Measurements from ENCODE around the gene DIP2B.

DIP2B gene

DNA sequence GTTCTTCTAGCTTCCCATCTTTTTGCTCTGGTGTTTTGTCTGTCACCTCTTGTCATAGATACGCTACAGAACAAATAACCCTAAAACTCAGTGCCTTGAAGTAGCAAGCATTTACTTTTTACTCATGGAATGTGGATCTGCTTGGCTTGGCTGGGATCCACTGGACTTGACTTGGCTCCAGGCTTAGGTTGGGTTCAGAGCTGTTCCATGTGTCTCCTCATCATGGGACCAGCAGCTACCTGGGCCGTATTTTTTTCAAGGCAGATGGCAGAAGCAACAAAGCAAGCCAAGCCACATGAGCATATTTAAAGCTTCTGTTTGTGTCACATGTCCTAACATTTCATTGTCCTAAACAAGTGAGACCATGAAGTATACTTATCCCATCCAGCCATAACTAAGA, 210.4 kb downstream of the DIP2B start:
- H3K27ac ChIP-seq (ENCODE audit: low read depth, low read length) = no peak overlapping the region
- peaks cover 61% of the 10 kb centered on the region for H3K36me3 ChIP-seq (ENCODE audit: insufficient read depth, low read length)
- no peak overlapping the region for H3K9ac ChIP-seq (ENCODE audit: low read depth, low read length)
- 93% methylated on average over 2 of the region's 2 CpGs for WGBS
- no peaks in the 10 kb centered on the region for H3K4me1 ChIP-seq (ENCODE audit: insufficient read depth, low read length)
- H3K9me3 ChIP-seq (ENCODE audit: insufficient read depth, low read depth, low read length) = no peaks in the 10 kb centered on the region
- no peak overlapping the region for H3K4me3 ChIP-seq (ENCODE audit: low read length)
- no peaks in the 10 kb centered on the region for H3K27me3 ChIP-seq (ENCODE audit: insufficient read depth, low read length)

DNA sequence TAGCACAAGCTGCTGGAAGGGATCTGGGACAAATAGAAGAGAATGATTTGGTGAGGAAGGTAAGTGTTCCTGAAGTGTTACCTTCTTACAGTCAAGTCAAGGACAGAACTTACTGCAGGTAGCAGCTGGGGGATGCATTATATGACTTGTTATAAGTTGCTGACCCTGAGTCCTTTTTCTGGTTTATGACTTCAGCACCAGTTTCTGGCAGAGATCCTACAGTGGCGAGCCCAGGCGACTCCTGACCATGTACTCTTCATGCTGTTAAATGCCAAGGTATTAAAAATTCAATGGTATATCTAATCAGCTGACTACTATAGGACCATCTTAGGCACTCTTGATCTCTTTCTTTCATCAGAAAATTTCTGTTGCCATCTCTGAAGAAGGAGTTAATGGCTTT, 214.0 kb downstream of the DIP2B start:
- no peaks in the 10 kb centered on the region for H3K9me3 ChIP-seq (ENCODE audit: insufficient read depth, low read depth, low read length)
- peaks cover 73% of the 10 kb centered on the region for H3K36me3 ChIP-seq (ENCODE audit: insufficient read depth, low read length)
- 100% methylated on average over 2 of the region's 2 CpGs for WGBS

DNA sequence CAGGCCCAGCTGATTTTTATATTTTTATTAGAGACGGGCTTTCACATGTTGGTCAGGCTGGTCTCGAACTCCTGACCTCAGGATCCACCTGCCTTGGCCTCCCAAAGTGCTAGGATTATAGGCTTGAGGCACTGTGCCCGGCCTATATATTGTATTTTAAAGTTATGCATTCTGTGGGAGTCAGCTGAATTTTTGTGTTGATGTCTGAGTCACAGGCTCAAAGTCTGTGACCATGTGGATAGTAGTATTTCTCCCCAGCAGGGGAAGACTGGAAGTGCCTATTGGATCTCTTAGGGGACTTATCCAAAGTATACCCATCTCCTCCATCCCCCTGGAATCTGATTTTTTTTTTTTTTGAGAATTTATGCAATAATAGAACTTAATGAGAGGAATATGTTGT, 215.3 kb downstream of the DIP2B start:
- Histone ChIP-seq H3K9me3 (ENCODE audit: insufficient read depth, low read depth, low read length) (no peaks in the 10 kb centered on the region), H3K9ac (ENCODE audit: low read depth, low read length) (no peak overlapping the region), H3K27ac (ENCODE audit: low read depth, low read length) (no peak overlapping the region), H3K36me3 (ENCODE audit: insufficient read depth, low read length) (peaks cover 73% of the 10 kb centered on the region), H3K4me3 (ENCODE audit: low read length) (no peak overlapping the region), H3K27me3 (ENCODE audit: insufficient read depth, low read length) (no peaks in the 10 kb centered on the region), H3K4me1 (ENCODE audit: insufficient read depth, low read length) (no peaks in the 10 kb centered on the region)
- WGBS = 98% methylated on average over 3 of the region's 3 CpGs

More for the DNA sequence above, 214.0 kb downstream of the DIP2B start:
- Histone ChIP-seq H3K4me3 (ENCODE audit: low read length) (no peak overlapping the region), H3K27me3 (ENCODE audit: insufficient read depth, low read length) (no peaks in the 10 kb centered on the region), H3K9ac (ENCODE audit: low read depth, low read length) (no peak overlapping the region), H3K27ac (ENCODE audit: low read depth, low read length) (no peak overlapping the region), H3K4me1 (ENCODE audit: insufficient read depth, low read length) (no peaks in the 10 kb centered on the region)

DNA sequence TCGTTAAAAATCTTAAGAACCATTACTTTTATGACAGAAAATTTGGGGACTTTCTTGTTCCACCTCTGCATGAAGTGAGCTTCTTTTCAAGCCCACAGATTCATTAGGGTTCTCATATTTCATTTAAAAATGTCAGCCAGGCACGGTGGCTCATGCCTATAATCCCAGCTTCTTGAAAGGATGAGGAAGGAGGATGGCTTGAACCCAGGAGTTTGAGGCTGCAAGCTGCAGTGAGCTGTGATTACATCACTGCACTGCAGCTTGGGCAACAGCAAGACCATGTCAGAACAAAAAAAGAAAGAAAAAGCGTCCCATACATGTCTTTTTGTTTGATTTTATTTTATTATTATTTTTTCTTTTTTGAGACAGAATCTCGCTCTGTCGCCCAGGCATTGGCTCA, 215.7 kb downstream of the DIP2B start:
- peaks cover 73% of the 10 kb centered on the region for H3K36me3 ChIP-seq (ENCODE audit: insufficient read depth, low read length)

DNA sequence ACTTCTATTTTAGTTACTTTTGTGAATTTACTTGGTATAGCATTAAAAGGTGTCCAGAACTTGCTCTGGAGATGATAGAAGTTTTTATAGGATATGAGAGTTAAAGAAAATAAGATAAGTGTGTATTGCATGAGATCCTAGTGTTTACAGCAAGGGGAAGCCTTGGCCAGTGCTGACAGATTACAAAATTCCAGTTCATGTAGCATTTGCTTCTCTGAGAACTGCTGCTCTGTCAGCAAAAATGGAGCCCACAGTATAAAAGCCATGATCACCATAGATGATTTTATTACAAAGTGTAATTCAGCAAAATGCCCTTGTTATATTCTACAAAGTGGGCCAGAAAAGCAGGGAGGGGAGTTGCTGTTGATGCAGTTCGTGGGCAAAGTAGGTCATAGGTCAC, 219.1 kb downstream of the DIP2B start:
- H3K9me3 ChIP-seq (ENCODE audit: insufficient read depth, low read depth, low read length) = no peaks in the 10 kb centered on the region
- H3K36me3 ChIP-seq (ENCODE audit: insufficient read depth, low read length) = peaks cover 88% of the 10 kb centered on the region
- 88% methylated on average over 1 of the region's 1 CpG for WGBS
- no peak overlapping the region for H3K9ac ChIP-seq (ENCODE audit: low read depth, low read length)
- no peaks in the 10 kb centered on the region for H3K4me1 ChIP-seq (ENCODE audit: insufficient read depth, low read length)
- H3K27me3 ChIP-seq (ENCODE audit: insufficient read depth, low read length) = no peaks in the 10 kb centered on the region
- no peak overlapping the region for H3K27ac ChIP-seq (ENCODE audit: low read depth, low read length)
- no peak overlapping the region for H3K4me3 ChIP-seq (ENCODE audit: low read length)

More for the DNA sequence above, 215.7 kb downstream of the DIP2B start:
- no peaks in the 10 kb centered on the region for H3K4me1 ChIP-seq (ENCODE audit: insufficient read depth, low read length)
- H3K27me3 ChIP-seq (ENCODE audit: insufficient read depth, low read length) = no peaks in the 10 kb centered on the region
- no peak overlapping the region for H3K4me3 ChIP-seq (ENCODE audit: low read length)
- no peaks in the 10 kb centered on the region for H3K9me3 ChIP-seq (ENCODE audit: insufficient read depth, low read depth, low read length)
- WGBS = 96% methylated on average over 4 of the region's 5 CpGs
- H3K27ac ChIP-seq (ENCODE audit: low read depth, low read length) = no peak overlapping the region
- no peak overlapping the region for H3K9ac ChIP-seq (ENCODE audit: low read depth, low read length)

DNA sequence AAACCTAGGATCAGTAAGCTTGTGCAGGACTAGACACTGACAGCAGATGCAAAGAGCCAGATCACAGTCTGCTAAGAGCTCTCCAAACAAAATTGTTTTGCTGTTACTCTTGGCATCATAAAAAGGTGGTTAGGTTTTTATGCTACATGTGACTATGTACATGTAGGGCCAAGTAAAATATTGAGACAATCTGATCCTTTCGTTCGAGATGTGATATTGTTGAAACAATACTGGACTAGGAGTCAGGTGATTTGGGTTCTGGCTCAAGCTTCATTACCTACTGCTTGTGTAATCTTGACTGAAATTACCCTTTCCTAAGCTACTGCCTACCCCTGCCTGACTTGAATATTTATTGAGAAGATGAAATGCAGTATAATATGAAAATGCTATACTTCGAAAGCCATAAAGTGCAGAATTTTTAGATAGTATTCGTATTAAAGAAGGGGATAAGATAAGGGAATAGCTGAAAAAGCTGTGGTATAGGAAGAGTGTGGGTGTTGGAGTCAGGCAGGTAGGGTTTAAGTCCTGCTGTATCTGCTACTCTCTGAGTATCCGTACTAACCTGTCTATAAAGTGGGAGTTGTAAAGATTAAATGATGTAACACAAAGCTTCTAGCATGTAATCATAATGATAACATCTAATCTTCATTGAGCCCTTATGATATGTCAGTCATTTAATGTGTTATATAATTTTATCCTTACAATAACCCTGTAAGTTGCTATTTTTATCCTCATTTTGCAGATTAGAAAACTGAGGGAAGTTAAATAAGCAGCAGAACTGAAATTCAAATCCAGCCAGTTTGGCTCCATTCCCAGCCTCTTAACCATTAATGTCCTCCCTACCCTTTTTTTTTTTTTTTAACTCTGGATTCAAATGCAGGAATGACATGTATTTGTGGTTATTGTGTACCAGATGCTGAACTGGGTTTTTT, 220.5 kb downstream of the DIP2B start:
- no peaks in the 10 kb centered on the region for H3K9me3 ChIP-seq (ENCODE audit: insufficient read depth, low read depth, low read length)
- no peak overlapping the region for H3K4me3 ChIP-seq (ENCODE audit: low read length)
- H3K4me1 ChIP-seq (ENCODE audit: insufficient read depth, low read length) = no peaks in the 10 kb centered on the region
- H3K27me3 ChIP-seq (ENCODE audit: insufficient read depth, low read length) = no peaks in the 10 kb centered on the region
- H3K36me3 ChIP-seq (ENCODE audit: insufficient read depth, low read length) = peaks cover 88% of the 10 kb centered on the region
- no peak overlapping the region for H3K9ac ChIP-seq (ENCODE audit: low read depth, low read length)
- WGBS = 97% methylated on average over 4 of the region's 5 CpGs
- no peak overlapping the region for H3K27ac ChIP-seq (ENCODE audit: low read depth, low read length)

DNA sequence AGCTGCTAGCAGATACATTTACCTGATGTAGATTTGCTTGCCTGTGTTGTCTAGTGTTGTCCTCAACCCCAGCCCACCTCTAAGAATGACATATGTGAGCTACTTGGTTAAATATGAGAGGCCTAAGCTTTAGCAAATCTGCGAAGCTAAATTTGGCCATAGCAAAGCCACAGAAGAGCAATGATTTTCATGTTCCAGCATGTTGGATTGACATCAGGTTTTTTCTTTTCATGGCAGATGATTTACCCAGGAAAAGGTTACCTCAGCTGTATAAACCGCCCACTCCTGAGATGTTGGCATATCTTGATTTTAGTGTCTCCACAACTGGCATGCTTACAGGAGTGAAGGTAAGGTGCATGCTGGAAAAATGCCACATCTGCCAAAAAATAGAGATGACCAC, 222.7 kb downstream of the DIP2B start:
- H3K9ac ChIP-seq (ENCODE audit: low read depth, low read length) = no peak overlapping the region
- H3K4me3 ChIP-seq (ENCODE audit: low read length) = no peak overlapping the region
- H3K27me3 ChIP-seq (ENCODE audit: insufficient read depth, low read length) = no peaks in the 10 kb centered on the region
- H3K36me3 ChIP-seq (ENCODE audit: insufficient read depth, low read length) = peaks cover 89% of the 10 kb centered on the region
- no peak overlapping the region for H3K27ac ChIP-seq (ENCODE audit: low read depth, low read length)
- H3K9me3 ChIP-seq (ENCODE audit: insufficient read depth, low read depth, low read length) = no peaks in the 10 kb centered on the region
- no peaks in the 10 kb centered on the region for H3K4me1 ChIP-seq (ENCODE audit: insufficient read depth, low read length)
- WGBS = 97% methylated on average over 2 of the region's 2 CpGs

DNA sequence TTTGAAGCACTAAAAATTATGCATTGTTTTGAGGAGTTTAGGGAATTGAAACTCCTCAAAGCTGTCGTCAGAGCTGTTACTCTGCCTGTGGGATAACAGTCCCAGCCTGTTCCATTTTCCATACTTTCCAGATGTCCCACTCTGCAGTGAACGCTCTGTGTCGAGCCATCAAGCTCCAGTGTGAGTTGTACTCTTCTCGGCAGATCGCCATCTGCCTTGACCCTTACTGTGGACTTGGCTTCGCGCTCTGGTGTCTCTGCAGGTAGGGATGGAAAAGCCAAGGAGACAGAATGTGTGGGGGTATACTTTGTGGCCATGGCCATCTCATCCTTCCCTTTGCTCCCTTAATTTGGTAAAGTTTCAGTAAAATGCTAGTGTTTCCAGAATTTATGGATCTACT, 223.6 kb downstream of the DIP2B start:
- no peak overlapping the region for H3K4me3 ChIP-seq (ENCODE audit: low read length)
- H3K27me3 ChIP-seq (ENCODE audit: insufficient read depth, low read length) = no peaks in the 10 kb centered on the region
- no peaks in the 10 kb centered on the region for H3K9me3 ChIP-seq (ENCODE audit: insufficient read depth, low read depth, low read length)
- H3K9ac ChIP-seq (ENCODE audit: low read depth, low read length) = no peak overlapping the region
- H3K4me1 ChIP-seq (ENCODE audit: insufficient read depth, low read length) = no peaks in the 10 kb centered on the region
- WGBS = 96% methylated on average over 7 of the region's 7 CpGs
- no peak overlapping the region for H3K27ac ChIP-seq (ENCODE audit: low read depth, low read length)
- H3K36me3 ChIP-seq (ENCODE audit: insufficient read depth, low read length) = peaks cover 87% of the 10 kb centered on the region

DNA sequence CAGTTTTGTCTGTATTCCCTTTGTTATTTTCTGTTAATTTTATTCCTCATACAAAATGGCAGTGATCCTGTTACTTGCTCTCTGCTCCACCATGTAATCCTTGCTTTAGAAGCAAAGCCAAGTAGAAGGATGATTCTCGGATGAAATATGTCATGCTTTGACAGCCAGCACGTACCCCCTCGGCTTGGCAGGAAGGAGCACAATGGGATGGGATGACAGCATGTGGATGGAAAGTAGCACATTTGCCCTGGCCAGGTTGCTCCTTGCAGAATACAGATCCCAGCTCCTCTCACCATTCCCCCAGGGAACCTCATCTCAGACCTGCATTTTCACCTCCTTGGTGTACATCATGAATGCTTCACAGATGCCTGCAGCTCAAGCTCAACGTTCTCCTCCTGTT, 224.1 kb downstream of the DIP2B start:
- no peaks in the 10 kb centered on the region for H3K27me3 ChIP-seq (ENCODE audit: insufficient read depth, low read length)
- no peak overlapping the region for H3K4me3 ChIP-seq (ENCODE audit: low read length)
- H3K9ac ChIP-seq (ENCODE audit: low read depth, low read length) = no peak overlapping the region
- H3K36me3 ChIP-seq (ENCODE audit: insufficient read depth, low read length) = peaks cover 84% of the 10 kb centered on the region
- no peaks in the 10 kb centered on the region for H3K4me1 ChIP-seq (ENCODE audit: insufficient read depth, low read length)
- no peak overlapping the region for H3K27ac ChIP-seq (ENCODE audit: low read depth, low read length)
- WGBS = 95% methylated on average over 4 of the region's 4 CpGs
- no peaks in the 10 kb centered on the region for H3K9me3 ChIP-seq (ENCODE audit: insufficient read depth, low read depth, low read length)

DNA sequence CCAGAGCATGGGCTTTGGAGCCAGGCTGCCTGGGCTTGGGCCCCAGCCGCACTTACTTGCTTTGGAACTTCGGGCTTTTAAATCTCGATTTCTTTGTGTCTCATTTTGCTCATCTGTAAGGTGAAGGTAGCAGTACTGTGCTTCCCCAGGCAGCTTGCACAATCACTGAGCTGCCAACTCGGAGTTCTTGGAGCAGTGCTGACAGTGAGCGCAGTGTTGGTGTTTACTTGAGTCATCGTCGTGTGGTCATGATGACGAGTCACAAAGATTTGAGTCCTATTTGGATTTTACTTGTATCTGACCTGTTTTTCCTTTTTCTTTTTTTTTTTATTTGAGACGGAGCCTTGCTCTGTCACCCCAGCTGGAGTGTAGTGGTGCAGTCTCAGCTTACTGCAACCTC, 227.8 kb downstream of the DIP2B start:
- Histone ChIP-seq H3K9ac (ENCODE audit: low read depth, low read length) (no peak overlapping the region), H3K27ac (ENCODE audit: low read depth, low read length) (no peak overlapping the region), H3K9me3 (ENCODE audit: insufficient read depth, low read depth, low read length) (no peaks in the 10 kb centered on the region), H3K27me3 (ENCODE audit: insufficient read depth, low read length) (no peaks in the 10 kb centered on the region), H3K4me3 (ENCODE audit: low read length) (no peak overlapping the region), H3K4me1 (ENCODE audit: insufficient read depth, low read length) (no peaks in the 10 kb centered on the region), H3K36me3 (ENCODE audit: insufficient read depth, low read length) (peaks cover 79% of the 10 kb centered on the region)
- WGBS = 95% methylated on average over 9 of the region's 9 CpGs

DNA sequence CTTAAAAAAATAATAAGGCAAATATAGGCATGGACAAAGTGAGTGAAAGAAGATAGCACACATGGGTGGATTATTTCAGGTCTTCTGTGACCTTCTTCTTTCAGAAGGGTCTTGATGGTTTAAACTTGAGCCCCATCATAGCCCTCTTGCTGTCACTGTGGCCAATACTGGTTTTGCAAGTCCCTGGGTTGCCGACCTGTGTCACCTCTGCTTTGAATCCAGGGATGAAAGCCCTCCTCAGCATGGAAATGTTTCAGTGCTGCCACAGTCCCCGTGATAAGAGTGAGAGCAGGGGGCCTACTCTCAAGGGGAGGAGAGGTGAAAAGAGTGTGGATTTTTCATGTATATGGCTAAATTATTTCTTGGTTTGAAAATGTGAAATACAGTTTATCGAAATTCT, 228.9 kb downstream of the DIP2B start:
- H3K27me3 ChIP-seq (ENCODE audit: insufficient read depth, low read length) = no peaks in the 10 kb centered on the region
- WGBS = 93% methylated on average over 3 of the region's 3 CpGs
- no peak overlapping the region for H3K27ac ChIP-seq (ENCODE audit: low read depth, low read length)
- H3K9ac ChIP-seq (ENCODE audit: low read depth, low read length) = no peak overlapping the region
- H3K4me1 ChIP-seq (ENCODE audit: insufficient read depth, low read length) = no peaks in the 10 kb centered on the region
- no peak overlapping the region for H3K4me3 ChIP-seq (ENCODE audit: low read length)
- peaks cover 79% of the 10 kb centered on the region for H3K36me3 ChIP-seq (ENCODE audit: insufficient read depth, low read length)
- no peaks in the 10 kb centered on the region for H3K9me3 ChIP-seq (ENCODE audit: insufficient read depth, low read depth, low read length)
